K562 (cell line): ENCODE results near the gene EIF3K. TPM values are rescaled to one million over a fixed set of nuclear protein-coding genes. Genes with fewer than 3 reads are reported as not detected.

Source experiments
- ARHGAP35 ChIP-seq: fragments of 450-650 bp; IDR thresholded peaks from 2 replicates; pipeline ENCODE4 v1.6.1; 2018; ENCODE audit not compliant: partially characterized antibody
- BCOR ChIP-seq: fragments of 450-650 bp; IDR thresholded peaks from 2 replicates; pipeline ENCODE4 v1.6.1; 2016
- CREBBP ChIP-seq: IDR thresholded peaks from one replicate; pipeline ENCODE4 v1.6.1; 2012; ENCODE audit warnings: low read depth, mild to moderate bottlenecking, control low read depth, inconsistent platforms, low read length
- DDX20 ChIP-seq: fragments of 450-650 bp; IDR thresholded peaks from 2 replicates; pipeline ENCODE4 v1.6.1; 2016; ENCODE audit warnings: missing genetic modification characterization, low read depth, mild to moderate bottlenecking, missing compliant biosample characterization, moderate library complexity
- ELF1 ChIP-seq: fragments of 200-800 bp; sonication (Bioruptor generic); IDR thresholded peaks from 2 replicates; pipeline ENCODE4 v1.6.1; 2016; ENCODE audit warnings: missing genetic modification characterization, missing compliant biosample characterization
- GABPA ChIP-seq: fragments of 200-800 bp; sonication (Bioruptor generic); conservative IDR thresholded peaks from 2 replicates; pipeline ENCODE4 v1.6.1; 2016; ENCODE audit warnings: low read depth, missing genetic modification characterization, missing compliant biosample characterization
- HEY1 ChIP-seq: fragments of 250-450 bp; sonication (Bioruptor Pico); IDR thresholded peaks from 2 replicates; pipeline ENCODE4 v1.5.0; 2020; ENCODE audit warnings: mild to moderate bottlenecking, moderate library complexity, borderline replicate concordance
- KAT7 ChIP-seq: sonication (generic); formaldehyde crosslinking; IDR thresholded peaks from 2 replicates; pipeline ENCODE4 v1.8.0; 2022; ENCODE audit warnings: missing genetic modification reagents, mild to moderate bottlenecking, borderline replicate concordance
- MIER1 ChIP-seq: fragments of 450-650 bp; IDR thresholded peaks from 2 replicates; pipeline ENCODE4 v1.6.1; 2016; ENCODE audit warnings: antibody characterized with exemption, mild to moderate bottlenecking, low read depth
- NR3C1 ChIP-seq: sonication (generic); formaldehyde crosslinking; IDR thresholded peaks from 2 replicates; pipeline ENCODE4 v1.8.1; 2022; ENCODE audit warnings: missing genetic modification reagents
- NUFIP1 ChIP-seq: fragments of 450-650 bp; IDR thresholded peaks from 2 replicates; pipeline ENCODE4 v1.6.1; 2018; ENCODE audit not compliant: partially characterized antibody
- RB1 ChIP-seq: fragments of 450-650 bp; IDR thresholded peaks from 2 replicates; pipeline ENCODE4 v1.6.1; 2017; ENCODE audit warnings: low read depth, mild to moderate bottlenecking
- RBM17 ChIP-seq: fragments of 200-400 bp; formaldehyde crosslinking; IDR thresholded peaks from 2 replicates; pipeline ENCODE4 v1.6.1; 2017; ENCODE audit warnings: low read depth, mild to moderate bottlenecking, low read length, borderline replicate concordance
- SMAD4 ChIP-seq: fragments of 250-450 bp; sonication (Bioruptor Pico); conservative IDR thresholded peaks from 2 replicates; pipeline ENCODE4 v1.8.0; 2021; ENCODE audit warnings: inconsistent platforms, mild to moderate bottlenecking, moderate library complexity
- ZNF174 ChIP-seq: fragments of 250-450 bp; sonication (Bioruptor Pico); IDR thresholded peaks from 2 replicates; pipeline ENCODE4 v1.4.0; 2020; ENCODE audit warnings: mild to moderate bottlenecking
- polyA plus RNA-seq, 8 experiments: library from polyadenylated mRNA; depleted of rRNA in 4 of 8; stranded (reverse) in 5 of 8; unstranded in 3 of 8; fragments of >200 nt; fragmentation: Nextera tagmentation in 2 of 8; fragmentation: Illumina TruSeq in 1 of 8; extraction: Ambion mirVana in 2 of 8; extraction: Trizol in 1 of 8; gene quantifications; 2 replicates each; pipeline versions ENCODE4 v1.2.1 to v1.2.3, GENCODE V29; 2011 to 2014; ENCODE audit warnings: inconsistent platforms in 1 of 8, missing spikeins in 1 of 8
- total RNA-seq, 7 experiments: library from RNA; depleted of rRNA in 6 of 7; stranded (reverse); fragments of >200 nt in 6 of 7; fragmentation: Illumina TruSeq in 2 of 7; extraction: Trizol in 2 of 7; gene quantifications; 2 replicates each; pipeline versions ENCODE4 v1.2.1 to v1.2.3, GENCODE V29; 2011 to 2021; ENCODE audit warnings: low replicate concordance in 1 of 7
- TF ChIP-seq, protein P1 (sequence below): fragments of 450-650 bp; conservative IDR thresholded peaks from 2 replicates; pipeline ENCODE4 v1.6.1; 2016; ENCODE audit warnings: missing genetic modification characterization, low read depth, mild to moderate bottlenecking, control low read depth, missing compliant biosample characterization
- TF ChIP-seq, protein P2 (sequence below): fragments of 250-450 bp; sonication (Bioruptor Pico); IDR thresholded peaks from 2 replicates; pipeline ENCODE4 v1.5.0; 2021
- TF ChIP-seq, protein P3 (sequence below): fragments of 250-450 bp; sonication (Bioruptor Pico); IDR thresholded peaks from 2 replicates; pipeline ENCODE4 v1.4.0; 2020; ENCODE audit warnings: borderline replicate concordance
- TF ChIP-seq, protein P4 (sequence below): fragments of 450-650 bp; IDR thresholded peaks from 2 replicates; pipeline ENCODE4 v1.6.1; 2014; ENCODE audit warnings: low read depth, mild to moderate bottlenecking, moderate library complexity, borderline replicate concordance
- TF ChIP-seq, protein P5 (sequence below): sonication (generic); formaldehyde crosslinking; IDR thresholded peaks from 2 replicates; pipeline ENCODE4 v1.8.0; 2022; ENCODE audit warnings: missing genetic modification reagents, mild to moderate bottlenecking, borderline replicate concordance

EIF3K gene
- total and polyA plus RNA-seq, 9 of the 15 experiments (the other 6 are each of a cell fraction or from before 2014, with no cell fraction given): 387 to 1,827 (median 733) TPM

DNA sequence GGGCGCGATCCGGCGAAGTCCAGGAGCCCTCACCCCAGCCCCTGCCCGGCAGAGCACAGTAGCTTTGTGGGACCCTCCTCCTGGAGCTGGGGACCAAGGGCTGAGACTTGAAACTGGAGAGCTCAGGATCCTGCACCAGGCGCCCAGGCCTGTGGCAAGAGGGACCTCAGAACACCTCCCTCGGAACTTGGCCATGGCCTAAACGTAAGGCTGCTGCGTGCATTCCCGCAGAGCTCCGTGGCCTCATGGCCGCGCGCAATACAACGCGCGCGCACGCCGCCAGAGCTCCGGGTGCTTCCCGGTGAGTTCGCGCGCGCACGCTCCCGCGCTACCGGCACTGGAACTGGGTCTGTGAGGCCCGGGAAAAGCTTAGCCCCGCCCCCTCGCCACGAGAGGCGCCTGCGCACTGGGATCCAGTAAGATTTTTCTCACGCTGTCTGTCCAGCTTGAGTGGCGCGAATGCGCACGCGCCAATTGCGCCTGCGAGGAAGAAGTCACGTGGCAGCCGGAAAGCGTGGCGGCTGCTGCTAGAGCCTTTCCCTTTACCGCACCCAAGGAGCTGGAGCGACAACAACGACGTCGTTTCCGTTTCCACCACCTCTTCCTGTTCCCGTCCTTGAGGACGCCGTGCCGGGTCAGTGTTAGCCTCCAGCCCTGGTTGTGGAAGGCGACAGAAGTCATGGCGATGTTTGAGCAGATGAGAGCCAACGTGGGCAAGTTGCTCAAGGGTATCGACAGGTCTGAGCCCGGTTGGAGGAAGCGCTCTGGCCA lies at the start of gene EIF3K (continued):
- TF ChIP-seq, protein P1, sequence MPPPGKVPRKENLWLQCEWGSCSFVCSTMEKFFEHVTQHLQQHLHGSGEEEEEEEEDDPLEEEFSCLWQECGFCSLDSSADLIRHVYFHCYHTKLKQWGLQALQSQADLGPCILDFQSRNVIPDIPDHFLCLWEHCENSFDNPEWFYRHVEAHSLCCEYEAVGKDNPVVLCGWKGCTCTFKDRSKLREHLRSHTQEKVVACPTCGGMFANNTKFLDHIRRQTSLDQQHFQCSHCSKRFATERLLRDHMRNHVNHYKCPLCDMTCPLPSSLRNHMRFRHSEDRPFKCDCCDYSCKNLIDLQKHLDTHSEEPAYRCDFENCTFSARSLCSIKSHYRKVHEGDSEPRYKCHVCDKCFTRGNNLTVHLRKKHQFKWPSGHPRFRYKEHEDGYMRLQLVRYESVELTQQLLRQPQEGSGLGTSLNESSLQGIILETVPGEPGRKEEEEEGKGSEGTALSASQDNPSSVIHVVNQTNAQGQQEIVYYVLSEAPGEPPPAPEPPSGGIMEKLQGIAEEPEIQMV (tag): no peak
- TF ChIP-seq ELF1 (tag) (peak; percentile 85), GABPA (tag) (peak; percentile 95), DDX20 (tag) (no peak), RBM17 (no peak), NR3C1 (CRISPR knock-in tag) (no peak), ZNF174 (CRISPR knock-in tag) (no peak), ARHGAP35 (no peak), MIER1 (no peak), RB1 (peak; percentile 90), HEY1 (no peak), CREBBP (no peak), NUFIP1 (no peak), SMAD4 (CRISPR knock-in tag) (peak; percentile 62), KAT7 (CRISPR knock-in tag) (no peak; the same call in 1 of the 2 replicates), BCOR (no peak)
- TF ChIP-seq, protein P2, sequence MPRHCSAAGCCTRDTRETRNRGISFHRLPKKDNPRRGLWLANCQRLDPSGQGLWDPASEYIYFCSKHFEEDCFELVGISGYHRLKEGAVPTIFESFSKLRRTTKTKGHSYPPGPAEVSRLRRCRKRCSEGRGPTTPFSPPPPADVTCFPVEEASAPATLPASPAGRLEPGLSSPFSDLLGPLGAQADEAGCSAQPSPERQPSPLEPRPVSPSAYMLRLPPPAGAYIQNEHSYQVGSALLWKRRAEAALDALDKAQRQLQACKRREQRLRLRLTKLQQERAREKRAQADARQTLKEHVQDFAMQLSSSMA: no peak
- TF ChIP-seq, protein P3, sequence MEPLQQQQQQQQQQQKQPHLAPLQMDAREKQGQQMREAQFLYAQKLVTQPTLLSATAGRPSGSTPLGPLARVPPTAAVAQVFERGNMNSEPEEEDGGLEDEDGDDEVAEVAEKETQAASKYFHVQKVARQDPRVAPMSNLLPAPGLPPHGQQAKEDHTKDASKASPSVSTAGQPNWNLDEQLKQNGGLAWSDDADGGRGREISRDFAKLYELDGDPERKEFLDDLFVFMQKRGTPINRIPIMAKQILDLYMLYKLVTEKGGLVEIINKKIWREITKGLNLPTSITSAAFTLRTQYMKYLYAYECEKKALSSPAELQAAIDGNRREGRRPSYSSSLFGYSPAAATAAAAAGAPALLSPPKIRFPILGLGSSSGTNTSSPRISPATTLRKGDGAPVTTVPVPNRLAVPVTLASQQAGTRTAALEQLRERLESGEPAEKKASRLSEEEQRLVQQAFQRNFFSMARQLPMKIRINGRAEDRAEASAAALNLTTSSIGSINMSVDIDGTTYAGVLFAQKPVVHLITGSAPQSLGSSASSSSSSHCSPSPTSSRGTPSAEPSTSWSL (CRISPR knock-in tag): no peak
- TF ChIP-seq, protein P4, sequence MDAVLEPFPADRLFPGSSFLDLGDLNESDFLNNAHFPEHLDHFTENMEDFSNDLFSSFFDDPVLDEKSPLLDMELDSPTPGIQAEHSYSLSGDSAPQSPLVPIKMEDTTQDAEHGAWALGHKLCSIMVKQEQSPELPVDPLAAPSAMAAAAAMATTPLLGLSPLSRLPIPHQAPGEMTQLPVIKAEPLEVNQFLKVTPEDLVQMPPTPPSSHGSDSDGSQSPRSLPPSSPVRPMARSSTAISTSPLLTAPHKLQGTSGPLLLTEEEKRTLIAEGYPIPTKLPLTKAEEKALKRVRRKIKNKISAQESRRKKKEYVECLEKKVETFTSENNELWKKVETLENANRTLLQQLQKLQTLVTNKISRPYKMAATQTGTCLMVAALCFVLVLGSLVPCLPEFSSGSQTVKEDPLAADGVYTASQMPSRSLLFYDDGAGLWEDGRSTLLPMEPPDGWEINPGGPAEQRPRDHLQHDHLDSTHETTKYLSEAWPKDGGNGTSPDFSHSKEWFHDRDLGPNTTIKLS: peak; percentile 83
- TF ChIP-seq, protein P5, sequence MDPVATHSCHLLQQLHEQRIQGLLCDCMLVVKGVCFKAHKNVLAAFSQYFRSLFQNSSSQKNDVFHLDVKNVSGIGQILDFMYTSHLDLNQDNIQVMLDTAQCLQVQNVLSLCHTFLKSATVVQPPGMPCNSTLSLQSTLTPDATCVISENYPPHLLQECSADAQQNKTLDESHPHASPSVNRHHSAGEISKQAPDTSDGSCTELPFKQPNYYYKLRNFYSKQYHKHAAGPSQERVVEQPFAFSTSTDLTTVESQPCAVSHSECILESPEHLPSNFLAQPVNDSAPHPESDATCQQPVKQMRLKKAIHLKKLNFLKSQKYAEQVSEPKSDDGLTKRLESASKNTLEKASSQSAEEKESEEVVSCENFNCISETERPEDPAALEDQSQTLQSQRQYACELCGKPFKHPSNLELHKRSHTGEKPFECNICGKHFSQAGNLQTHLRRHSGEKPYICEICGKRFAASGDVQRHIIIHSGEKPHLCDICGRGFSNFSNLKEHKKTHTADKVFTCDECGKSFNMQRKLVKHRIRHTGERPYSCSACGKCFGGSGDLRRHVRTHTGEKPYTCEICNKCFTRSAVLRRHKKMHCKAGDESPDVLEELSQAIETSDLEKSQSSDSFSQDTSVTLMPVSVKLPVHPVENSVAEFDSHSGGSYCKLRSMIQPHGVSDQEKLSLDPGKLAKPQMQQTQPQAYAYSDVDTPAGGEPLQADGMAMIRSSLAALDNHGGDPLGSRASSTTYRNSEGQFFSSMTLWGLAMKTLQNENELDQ (CRISPR knock-in tag): no peak
